Muscle layer of duodenum (tissue), 2 donors: ENCODE data around the gene DUSP8.
A peak's percentile ranks its signal among the peaks of the same experiment; 100 is the strongest.
"Not testable (repeated sequence)": the region's sequence is repeated elsewhere in the genome, so short reads cannot be mapped to it uniquely, and the experiment has no call there.

Experiments used
- H3K27ac ChIP-seq: one replicate; pipeline ENCODE4 v1.7.0; 2013; ENCODE audit warnings: mild to moderate bottlenecking, low read length
- H3K27me3 ChIP-seq: one replicate; pipeline ENCODE4 v1.7.0; 2013; ENCODE audit warnings: low read depth, mild to moderate bottlenecking, control low read depth, low read length
- H3K36me3 ChIP-seq, 2 donors: one replicate each; pipeline ENCODE4 v1.7.0; 2013; ENCODE audit warnings: low read length in 2 of 2, control low read depth in 1 of 2, mild to moderate bottlenecking in 1 of 2; ENCODE audit not compliant: insufficient read depth in 2 of 2, control insufficient read depth in 1 of 2
- H3K4me1 ChIP-seq, 2 donors: one replicate each; pipeline ENCODE4 v1.7.0; 2013; ENCODE audit warnings: low read length in 2 of 2, mild to moderate bottlenecking in 2 of 2, control low read depth in 1 of 2, moderate library complexity in 1 of 2; ENCODE audit not compliant: insufficient read depth in 2 of 2, control insufficient read depth in 1 of 2
- H3K4me3 ChIP-seq, 2 donors: one replicate each; pipeline ENCODE4 v1.7.0; 2013; ENCODE audit warnings: low read length in 2 of 2, low read depth in 1 of 2, mild to moderate bottlenecking in 1 of 2
- H3K9me3 ChIP-seq, 2 donors: one replicate each; pipeline ENCODE4 v1.7.0; 2013; ENCODE audit warnings: low read length in 2 of 2, control low read depth in 1 of 2, mild to moderate bottlenecking in 1 of 2; ENCODE audit not compliant: control insufficient read depth in 1 of 2
- donor health status: healthy.

The DUSP8 gene

DNA sequence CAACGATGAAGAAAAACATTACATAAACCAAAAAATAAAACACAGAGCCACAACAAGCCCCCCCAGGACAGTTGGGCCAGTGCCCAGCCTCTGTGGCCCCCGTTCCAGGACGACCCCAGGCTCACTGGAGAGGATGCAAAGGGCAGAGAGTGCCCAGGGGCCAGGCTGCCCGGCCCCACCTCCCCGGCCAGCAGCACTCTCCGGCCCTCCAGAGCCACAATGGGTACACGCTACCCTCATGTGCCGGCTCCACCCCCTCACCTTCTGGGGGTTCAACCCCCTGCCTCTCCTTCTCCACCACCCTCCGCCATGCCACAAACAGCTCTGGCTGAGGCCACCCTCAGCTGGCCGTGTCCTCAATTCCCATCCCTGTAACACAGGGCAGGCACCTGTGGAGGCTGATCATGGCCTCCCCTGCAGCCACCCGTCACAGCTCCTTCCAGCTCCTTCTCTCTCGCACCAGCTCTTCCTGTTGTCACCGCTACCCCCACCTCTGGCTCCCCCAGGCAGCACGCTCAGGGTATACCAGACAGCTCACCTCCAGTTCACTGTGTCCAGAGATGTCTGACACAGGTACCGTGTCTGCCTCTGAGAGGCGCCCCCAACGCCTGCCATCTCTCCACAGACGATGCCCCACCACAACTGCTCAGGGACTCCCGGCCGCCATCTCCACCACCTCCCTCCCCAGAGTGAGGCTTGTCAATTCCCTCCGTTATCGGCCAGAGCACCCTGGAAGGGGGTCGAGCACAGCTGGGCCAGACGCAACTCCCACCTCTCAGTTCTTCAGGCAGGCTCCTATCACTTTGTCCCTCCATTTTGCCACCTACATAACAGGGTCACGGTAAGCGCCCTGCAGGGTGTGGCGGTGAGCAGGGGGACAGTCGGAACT is 54.7 kb downstream of the DUSP8 start:
- Histone ChIP-seq H3K4me3 (no peak overlapping the region), H3K4me1 (peaks cover 12 to 40% of the 10 kb centered on the region in 2 donors), H3K36me3 (no peaks in the 10 kb centered on the region), H3K27me3 (no peaks in the 10 kb centered on the region), H3K9me3 (no peaks in the 10 kb centered on the region), H3K27ac (no peak overlapping the region)

DNA sequence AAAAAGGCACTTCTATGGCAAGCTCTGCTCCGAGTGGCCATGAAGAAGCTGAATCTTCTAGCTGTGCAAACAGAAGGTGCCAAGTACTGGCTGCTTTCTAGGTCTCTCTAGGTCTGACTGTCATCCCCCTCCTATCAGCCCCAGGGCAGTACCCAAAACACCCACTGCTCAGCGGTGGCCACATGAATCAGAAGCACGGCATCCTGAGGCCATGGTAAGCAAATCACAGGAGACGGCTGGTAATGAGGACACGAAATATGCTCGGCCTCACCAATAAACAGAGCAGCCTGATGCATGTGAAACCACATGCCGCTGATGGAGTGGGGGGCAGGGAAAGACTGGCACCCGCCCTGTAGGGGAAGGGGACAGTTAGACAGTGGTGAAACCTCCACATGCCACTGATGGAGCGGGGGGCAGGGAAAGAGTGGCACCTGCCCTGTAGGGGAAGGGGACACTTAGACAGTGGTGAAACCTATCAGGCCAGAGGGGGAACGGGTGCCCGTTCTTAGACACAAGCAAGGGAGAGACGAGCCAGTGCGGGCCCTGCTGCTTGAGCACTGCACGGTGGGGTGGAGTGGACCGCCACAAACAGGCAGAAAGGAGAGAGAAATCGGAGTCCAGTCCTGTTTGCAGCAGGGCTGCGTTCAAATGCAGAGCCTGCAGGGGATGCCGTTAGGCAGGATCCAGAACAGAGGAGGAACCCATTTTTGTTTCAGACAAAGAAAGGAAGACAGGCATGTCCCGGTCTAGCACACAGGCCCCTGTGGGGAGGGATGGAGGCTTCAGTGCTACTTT is 55.6 kb downstream of the DUSP8 start:
- Histone ChIP-seq H3K36me3 (peaks cover 0 to 3% of the 10 kb centered on the region in 2 donors), H3K27ac (no peak overlapping the region), H3K9me3 (no peaks in the 10 kb centered on the region), H3K27me3 (no peaks in the 10 kb centered on the region), H3K4me1 (peaks cover 12 to 42% of the 10 kb centered on the region in 2 donors), H3K4me3 (no peak overlapping the region)

GRCh38 chr11:1515082-1516060 is 56.7 kb downstream of the DUSP8 start:
- H3K9me3 ChIP-seq, result no peaks in the 10 kb centered on the region
- H3K27ac ChIP-seq, result no peak overlapping the region
- peaks cover 0 to 3% of the 10 kb centered on the region in 2 donors for H3K36me3 ChIP-seq
- H3K27me3 ChIP-seq, result no peaks in the 10 kb centered on the region
- H3K4me1 ChIP-seq, result peaks cover 12 to 39% of the 10 kb centered on the region in 2 donors
- H3K4me3 ChIP-seq, result peak overlapping the region in 1 of 2 donors; percentile 4

DNA sequence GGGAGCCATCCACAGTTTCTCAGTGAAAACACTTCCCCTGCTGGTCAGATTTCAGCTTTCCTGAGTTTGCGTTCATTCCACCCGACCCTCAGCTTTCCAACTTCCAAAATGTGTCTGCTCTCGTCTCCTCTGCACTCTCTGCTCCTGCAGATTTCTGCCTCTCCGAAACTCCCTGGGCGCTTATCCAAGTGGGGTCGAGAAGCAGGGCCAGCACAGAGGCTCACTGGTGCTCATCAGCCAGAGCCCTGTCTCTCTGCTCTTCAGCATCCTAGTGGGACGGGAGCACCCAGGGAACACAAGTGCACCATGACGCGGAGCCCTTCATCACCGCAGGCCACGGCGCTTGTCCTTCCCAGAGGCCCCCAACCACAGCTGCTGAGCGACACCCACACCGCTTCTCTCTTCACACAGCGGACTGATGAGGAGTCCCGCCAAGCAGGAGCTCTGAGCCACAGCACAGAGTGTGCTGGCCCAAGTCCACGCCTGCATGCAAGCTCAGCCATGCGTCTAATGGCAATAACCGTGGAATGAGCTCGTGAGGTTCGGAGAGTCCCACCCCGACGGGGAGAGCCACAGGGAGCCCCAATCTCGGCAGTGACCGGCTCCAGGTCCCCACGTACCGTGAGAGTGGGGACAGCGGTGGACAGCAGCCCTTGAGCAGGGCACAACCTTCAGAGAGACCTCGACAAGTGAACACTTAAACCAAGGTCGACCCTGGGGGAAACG is 57.6 kb downstream of the DUSP8 start:
- Histone ChIP-seq H3K36me3 (peaks cover 0 to 3% of the 10 kb centered on the region in 2 donors), H3K27ac (no peak overlapping the region), H3K27me3 (no peaks in the 10 kb centered on the region), H3K9me3 (no peaks in the 10 kb centered on the region), H3K4me1 (peaks cover 12 to 43% of the 10 kb centered on the region in 2 donors), H3K4me3 (no peak overlapping the region)

GRCh38 chr11:1513326-1514296 is 58.5 kb downstream of the DUSP8 start:
- Histone ChIP-seq H3K27me3 (no peaks in the 10 kb centered on the region), H3K4me1 (peaks cover 12 to 52% of the 10 kb centered on the region in 2 donors), H3K9me3 (no peaks in the 10 kb centered on the region), H3K27ac (no peak overlapping the region), H3K4me3 (no peak overlapping the region), H3K36me3 (peaks cover 0 to 3% of the 10 kb centered on the region in 2 donors)

GRCh38 chr11:1512531-1513258 is 59.4 kb downstream of the DUSP8 start:
- H3K36me3 ChIP-seq, H3K9me3 ChIP-seq, H3K4me3 ChIP-seq, H3K27me3 ChIP-seq, H3K27ac ChIP-seq: not testable (repeated sequence)
- peaks cover 12 to 61% of the 10 kb centered on the region in 2 donors for H3K4me1 ChIP-seq

DNA sequence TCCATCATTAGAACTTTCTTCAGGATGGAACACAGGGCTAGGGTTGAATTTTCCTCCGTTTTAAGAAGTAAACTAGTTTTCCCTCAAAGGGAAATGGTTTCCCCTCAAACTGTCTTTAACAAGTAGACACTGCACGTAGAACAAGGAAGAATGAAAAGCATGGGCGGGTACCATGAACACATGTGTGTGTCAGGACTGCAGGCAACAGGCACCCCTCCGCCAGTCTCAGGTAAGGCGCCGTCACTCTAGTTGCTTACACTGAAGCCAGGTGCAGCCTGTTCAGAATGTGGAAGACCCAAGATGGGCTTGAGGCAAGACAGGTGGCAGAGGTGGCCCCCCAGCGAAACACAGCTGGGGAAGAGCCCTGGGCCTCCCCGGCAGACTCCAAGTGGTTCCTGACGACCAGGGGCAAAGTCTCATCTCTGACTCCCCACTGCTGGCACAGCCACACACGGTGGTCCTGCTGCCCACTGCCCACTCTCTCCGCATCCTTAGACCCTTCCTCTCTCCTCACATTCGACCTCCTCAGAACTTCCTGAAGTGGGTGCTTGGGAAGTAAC is 60.1 kb downstream of the DUSP8 start:
- no peaks in the 10 kb centered on the region for H3K9me3 ChIP-seq
- peaks cover 0 to 3% of the 10 kb centered on the region in 2 donors for H3K36me3 ChIP-seq
- no peaks in the 10 kb centered on the region for H3K27me3 ChIP-seq
- no peak overlapping the region for H3K27ac ChIP-seq
- no peak overlapping the region for H3K4me3 ChIP-seq
- H3K4me1 ChIP-seq, result peaks cover 12 to 66% of the 10 kb centered on the region in 2 donors

DNA sequence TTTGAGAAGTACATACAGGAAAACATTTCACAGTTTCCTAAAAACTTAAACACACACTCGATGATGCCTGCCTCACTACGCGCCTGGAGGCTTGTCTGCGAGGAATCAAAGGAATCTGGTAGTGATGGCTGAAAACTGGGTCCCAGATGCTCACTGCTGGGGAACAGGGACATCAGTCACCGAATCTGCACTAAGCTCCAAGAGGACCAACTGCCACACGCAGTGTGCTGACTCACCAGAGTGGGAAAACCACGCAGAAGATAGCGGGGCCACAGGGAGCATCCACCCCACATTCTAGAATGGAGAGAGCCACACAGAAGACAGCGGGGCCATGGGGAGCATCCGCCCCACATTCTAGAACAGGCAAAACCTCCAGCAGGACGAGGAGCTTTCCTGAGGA is 61.1 kb downstream of the DUSP8 start:
- peaks cover 12 to 67% of the 10 kb centered on the region in 2 donors for H3K4me1 ChIP-seq
- no peaks in the 10 kb centered on the region for H3K9me3 ChIP-seq
- no peak overlapping the region for H3K4me3 ChIP-seq
- no peaks in the 10 kb centered on the region for H3K27me3 ChIP-seq
- H3K36me3 ChIP-seq, result peaks cover 0 to 3% of the 10 kb centered on the region in 2 donors
- no peak overlapping the region for H3K27ac ChIP-seq

GRCh38 chr11:1510351-1510750 is 61.7 kb downstream of the DUSP8 start:
- not testable (repeated sequence) for H3K27me3 ChIP-seq, H3K36me3 ChIP-seq, H3K9me3 ChIP-seq, H3K27ac ChIP-seq, H3K4me3 ChIP-seq
- H3K4me1 ChIP-seq, result peaks cover 11 to 61% of the 10 kb centered on the region in 2 donors
